Measurements from ENCODE around the gene NEK2.

NEK2 gene

DNA sequence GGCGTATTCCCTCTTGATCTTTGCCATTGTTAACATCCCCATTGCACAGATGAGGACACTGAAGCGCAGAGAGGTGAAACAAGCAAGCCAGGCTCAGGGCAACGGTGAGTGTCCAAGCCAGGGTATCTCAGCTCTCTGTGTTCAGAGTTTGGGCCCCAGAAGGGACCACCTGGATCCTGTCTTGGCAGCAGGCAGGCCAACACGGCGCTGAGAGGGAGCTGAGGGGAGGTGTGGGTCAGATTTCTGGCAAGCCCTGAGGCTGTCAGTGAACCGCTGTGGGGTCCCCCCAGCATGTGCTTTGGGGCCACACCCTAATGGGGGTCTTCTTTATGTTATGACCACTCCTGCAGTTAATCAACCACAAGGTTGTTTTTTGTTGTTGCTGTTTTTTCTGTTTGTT, 23.1 kb downstream of the NEK2 start:
- DNase-seq = no peak
- H3K36me3 ChIP-seq (ENCODE audit: control insufficient read depth, insufficient read depth, low read length) = no peaks in the 10 kb centered on the region
- no CpG with 5 or more reads among the region's 6 CpGs for WGBS (ENCODE audit: extremely low coverage, insufficient coverage, low lambda C conversion rate)

GRCh38 chr1:211650904-211651303, 24.5 kb downstream of the NEK2 start:
- Histone ChIP-seq H2BK5ac (ENCODE audit: low read length) (no peak overlapping the region), H2AK5ac (ENCODE audit: low read length) (no peak overlapping the region), H2BK120ac (ENCODE audit: low read depth, low read length) (no peak overlapping the region), H3K4me3 (ENCODE audit: low read length) (no peak overlapping the region), H3K79me2 (ENCODE audit: control insufficient read depth, insufficient read depth, low read length) (no peaks in the 10 kb centered on the region), H3K36me3 (ENCODE audit: control insufficient read depth, insufficient read depth, low read length) (no peaks in the 10 kb centered on the region), H3K4me1 (ENCODE audit: control insufficient read depth, low read depth, low read length) (no peaks in the 10 kb centered on the region), H4K8ac (ENCODE audit: low read depth, low read length) (no peak overlapping the region), H3K79me1 (ENCODE audit: low read length) (no peaks in the 10 kb centered on the region), H3K27ac (ENCODE audit: low read depth, low read length) (no peak overlapping the region), H3K56ac (ENCODE audit: low read length) (no peak overlapping the region), H4K5ac (ENCODE audit: low read length) (no peak overlapping the region), H3K4ac (ENCODE audit: low read depth, low read length) (no peak overlapping the region), H3K9ac (ENCODE audit: low read length) (no peak overlapping the region), H3K27me3 (ENCODE audit: insufficient read depth, low read length, poor library complexity) (no peaks in the 10 kb centered on the region), H2BK15ac (replicated peaks; ENCODE audit: low read depth) (no peak overlapping the region), H3K18ac (ENCODE audit: low read length) (no peak overlapping the region), H3K23ac (ENCODE audit: low read length) (no peak overlapping the region), H3K4me2 (ENCODE audit: low read length) (no peak overlapping the region)
- no peak for DNase-seq
- no CpG with 5 or more reads among the region's 7 CpGs for WGBS (ENCODE audit: extremely low coverage, insufficient coverage, low lambda C conversion rate)

More for the DNA sequence above, 23.1 kb downstream of the NEK2 start:
- Histone ChIP-seq H4K8ac (ENCODE audit: low read depth, low read length) (no peak overlapping the region), H3K4me1 (ENCODE audit: control insufficient read depth, low read depth, low read length) (no peaks in the 10 kb centered on the region), H2BK5ac (ENCODE audit: low read length) (no peak overlapping the region), H3K27ac (ENCODE audit: low read depth, low read length) (no peak overlapping the region), H3K56ac (ENCODE audit: low read length) (no peak overlapping the region), H2BK15ac (replicated peaks; ENCODE audit: low read depth) (no peak overlapping the region), H3K27me3 (ENCODE audit: insufficient read depth, low read length, poor library complexity) (no peaks in the 10 kb centered on the region), H3K4me2 (ENCODE audit: low read length) (no peak overlapping the region), H3K79me2 (ENCODE audit: control insufficient read depth, insufficient read depth, low read length) (no peaks in the 10 kb centered on the region), H3K79me1 (ENCODE audit: low read length) (no peaks in the 10 kb centered on the region), H3K23ac (ENCODE audit: low read length) (no peak overlapping the region), H2BK120ac (ENCODE audit: low read depth, low read length) (no peak overlapping the region), H4K5ac (ENCODE audit: low read length) (no peak overlapping the region), H3K9ac (ENCODE audit: low read length) (no peak overlapping the region), H2AK5ac (ENCODE audit: low read length) (no peak overlapping the region), H3K4ac (ENCODE audit: low read depth, low read length) (no peak overlapping the region), H3K18ac (ENCODE audit: low read length) (no peak overlapping the region), H3K4me3 (ENCODE audit: low read length) (no peak overlapping the region)

DNA sequence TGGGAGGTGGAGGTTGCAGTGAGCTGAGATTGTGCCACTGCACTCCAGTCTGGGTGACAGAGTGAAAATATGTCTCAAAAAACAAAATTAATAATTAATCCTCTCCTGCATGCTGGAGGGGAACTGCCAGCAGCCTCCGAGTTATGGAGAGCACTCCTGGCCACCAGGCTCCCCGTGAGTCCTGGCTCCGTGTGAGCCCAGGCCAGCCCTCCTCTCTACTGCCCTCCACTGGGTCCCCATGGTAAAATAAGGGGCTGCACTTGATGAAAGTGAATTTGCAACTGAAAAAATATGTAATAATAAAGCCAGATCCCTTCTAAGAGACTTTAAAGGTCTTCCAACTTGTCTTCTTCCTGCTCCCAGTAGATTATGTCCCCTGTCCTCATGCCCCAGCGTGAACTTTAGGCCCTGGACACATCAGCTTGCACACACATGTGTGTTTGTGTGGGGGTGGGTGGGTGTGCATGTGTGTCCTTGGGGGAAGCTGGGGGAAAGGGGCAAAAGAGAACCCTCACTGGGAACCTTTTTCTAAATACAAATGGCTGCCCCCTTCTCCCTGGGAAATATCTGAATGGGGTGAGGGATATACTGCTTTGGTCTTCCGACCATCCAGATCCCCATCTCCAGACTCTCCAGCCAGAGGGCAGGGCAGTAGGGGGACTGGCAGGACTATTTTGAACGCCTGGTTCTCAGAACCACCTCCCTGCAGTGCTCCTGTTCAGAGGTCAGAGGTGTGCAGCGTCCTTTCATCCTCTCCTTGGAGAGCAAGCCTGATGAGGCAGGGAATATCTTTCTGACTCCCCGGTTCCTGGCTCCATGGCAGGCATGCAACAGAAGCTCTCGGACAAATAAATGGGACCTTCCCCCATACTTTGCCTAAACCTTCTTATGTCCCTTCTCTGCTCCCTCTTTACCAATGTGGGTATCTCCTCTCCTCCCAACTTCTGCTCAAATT, 26.2 kb downstream of the NEK2 start:
- Histone ChIP-seq H3K36me3 (ENCODE audit: control insufficient read depth, insufficient read depth, low read length) (no peaks in the 10 kb centered on the region), H2AK5ac (ENCODE audit: low read length) (no peak overlapping the region), H3K23ac (ENCODE audit: low read length) (no peak overlapping the region), H2BK15ac (replicated peaks; ENCODE audit: low read depth) (no peak overlapping the region), H2BK5ac (ENCODE audit: low read length) (no peak overlapping the region), H3K27ac (ENCODE audit: low read depth, low read length) (no peak overlapping the region), H3K4me2 (ENCODE audit: low read length) (no peak overlapping the region), H3K27me3 (ENCODE audit: insufficient read depth, low read length, poor library complexity) (no peaks in the 10 kb centered on the region), H3K9ac (ENCODE audit: low read length) (no peak overlapping the region), H3K4me1 (ENCODE audit: control insufficient read depth, low read depth, low read length) (no peaks in the 10 kb centered on the region), H3K4ac (ENCODE audit: low read depth, low read length) (no peak overlapping the region), H3K79me1 (ENCODE audit: low read length) (no peaks in the 10 kb centered on the region), H4K5ac (ENCODE audit: low read length) (no peak overlapping the region), H3K56ac (ENCODE audit: low read length) (no peak overlapping the region), H2BK120ac (ENCODE audit: low read depth, low read length) (no peak overlapping the region), H3K79me2 (ENCODE audit: control insufficient read depth, insufficient read depth, low read length) (no peaks in the 10 kb centered on the region), H3K4me3 (ENCODE audit: low read length) (no peak overlapping the region), H3K18ac (ENCODE audit: low read length) (no peak overlapping the region), H4K8ac (ENCODE audit: low read depth, low read length) (no peak overlapping the region)
- WGBS (ENCODE audit: extremely low coverage, insufficient coverage, low lambda C conversion rate) = no CpG with 5 or more reads among the region's 9 CpGs
- no peak for DNase-seq

- WGBS (ENCODE audit: extremely low coverage, insufficient coverage, low lambda C conversion rate) = no CpG with 5 or more reads among the region's 3 CpGs
- H4K8ac ChIP-seq (ENCODE audit: low read depth, low read length) = no peak overlapping the region
- no peak overlapping the region for H2BK120ac ChIP-seq (ENCODE audit: low read depth, low read length)
- no peak overlapping the region for H3K27ac ChIP-seq (ENCODE audit: low read depth, low read length)
- H3K18ac ChIP-seq (ENCODE audit: low read length) = no peak overlapping the region
- no peak overlapping the region for H2BK15ac ChIP-seq (replicated peaks; ENCODE audit: low read depth)
- no peak overlapping the region for H3K4me2 ChIP-seq (ENCODE audit: low read length)
- no peak overlapping the region for H3K56ac ChIP-seq (ENCODE audit: low read length)
- H3K4me3 ChIP-seq (ENCODE audit: low read length) = no peak overlapping the region
- no peaks in the 10 kb centered on the region for H3K36me3 ChIP-seq (ENCODE audit: control insufficient read depth, insufficient read depth, low read length)
- no peaks in the 10 kb centered on the region for H3K79me2 ChIP-seq (ENCODE audit: control insufficient read depth, insufficient read depth, low read length)
- H3K4me1 ChIP-seq (ENCODE audit: control insufficient read depth, low read depth, low read length) = peaks cover 2% of the 10 kb centered on the region
- no peak overlapping the region for H2AK5ac ChIP-seq (ENCODE audit: low read length)
- H3K9ac ChIP-seq (ENCODE audit: low read length) = no peak overlapping the region
- no peak overlapping the region for H3K23ac ChIP-seq (ENCODE audit: low read length)
- H3K79me1 ChIP-seq (ENCODE audit: low read length) = no peaks in the 10 kb centered on the region
- peak; percentile 50 for DNase-seq
- no peak overlapping the region for H2BK5ac ChIP-seq (ENCODE audit: low read length)
- H3K4ac ChIP-seq (ENCODE audit: low read depth, low read length) = no peak overlapping the region
- no peaks in the 10 kb centered on the region for H3K27me3 ChIP-seq (ENCODE audit: insufficient read depth, low read length, poor library complexity)
- no peak overlapping the region for H4K5ac ChIP-seq (ENCODE audit: low read length)
These were observed 27.1 kb downstream of the NEK2 start for GRCh38 chr1:211648336-211648735.

GRCh38 chr1:211647711-211648121, 27.7 kb downstream of the NEK2 start:
- peaks cover 2% of the 10 kb centered on the region for H3K4me1 ChIP-seq (ENCODE audit: control insufficient read depth, low read depth, low read length)
- no peaks in the 10 kb centered on the region for H3K27me3 ChIP-seq (ENCODE audit: insufficient read depth, low read length, poor library complexity)
- no peak overlapping the region for H2BK15ac ChIP-seq (replicated peaks; ENCODE audit: low read depth)
- H4K5ac ChIP-seq (ENCODE audit: low read length) = no peak overlapping the region
- WGBS (ENCODE audit: extremely low coverage, insufficient coverage, low lambda C conversion rate) = no CpG with 5 or more reads among the region's 4 CpGs
- H4K8ac ChIP-seq (ENCODE audit: low read depth, low read length) = no peak overlapping the region
- no peak overlapping the region for H2BK120ac ChIP-seq (ENCODE audit: low read depth, low read length)
- H3K79me2 ChIP-seq (ENCODE audit: control insufficient read depth, insufficient read depth, low read length) = no peaks in the 10 kb centered on the region
- H3K27ac ChIP-seq (ENCODE audit: low read depth, low read length) = no peak overlapping the region
- no peak overlapping the region for H2AK5ac ChIP-seq (ENCODE audit: low read length)
- H3K18ac ChIP-seq (ENCODE audit: low read length) = no peak overlapping the region
- no peak overlapping the region for H3K4me2 ChIP-seq (ENCODE audit: low read length)
- no peak overlapping the region for H3K4ac ChIP-seq (ENCODE audit: low read depth, low read length)
- no peaks in the 10 kb centered on the region for H3K79me1 ChIP-seq (ENCODE audit: low read length)
- DNase-seq = no peak
- no peak overlapping the region for H3K23ac ChIP-seq (ENCODE audit: low read length)
- H3K9ac ChIP-seq (ENCODE audit: low read length) = no peak overlapping the region
- H3K4me3 ChIP-seq (ENCODE audit: low read length) = no peak overlapping the region
- no peaks in the 10 kb centered on the region for H3K36me3 ChIP-seq (ENCODE audit: control insufficient read depth, insufficient read depth, low read length)
- no peak overlapping the region for H2BK5ac ChIP-seq (ENCODE audit: low read length)
- no peak overlapping the region for H3K56ac ChIP-seq (ENCODE audit: low read length)

All from mesendoderm (in vitro differentiated cells).